Fibroblast of gingiva (primary cell): Measurements from ENCODE around the gene RBM20.

Source experiments
- DNase-seq: peaks from one replicate; pipeline ENCODE4 v3.0.0-alpha.2; 2011; ENCODE audit warnings: low read depth

Gene RBM20

DNA sequence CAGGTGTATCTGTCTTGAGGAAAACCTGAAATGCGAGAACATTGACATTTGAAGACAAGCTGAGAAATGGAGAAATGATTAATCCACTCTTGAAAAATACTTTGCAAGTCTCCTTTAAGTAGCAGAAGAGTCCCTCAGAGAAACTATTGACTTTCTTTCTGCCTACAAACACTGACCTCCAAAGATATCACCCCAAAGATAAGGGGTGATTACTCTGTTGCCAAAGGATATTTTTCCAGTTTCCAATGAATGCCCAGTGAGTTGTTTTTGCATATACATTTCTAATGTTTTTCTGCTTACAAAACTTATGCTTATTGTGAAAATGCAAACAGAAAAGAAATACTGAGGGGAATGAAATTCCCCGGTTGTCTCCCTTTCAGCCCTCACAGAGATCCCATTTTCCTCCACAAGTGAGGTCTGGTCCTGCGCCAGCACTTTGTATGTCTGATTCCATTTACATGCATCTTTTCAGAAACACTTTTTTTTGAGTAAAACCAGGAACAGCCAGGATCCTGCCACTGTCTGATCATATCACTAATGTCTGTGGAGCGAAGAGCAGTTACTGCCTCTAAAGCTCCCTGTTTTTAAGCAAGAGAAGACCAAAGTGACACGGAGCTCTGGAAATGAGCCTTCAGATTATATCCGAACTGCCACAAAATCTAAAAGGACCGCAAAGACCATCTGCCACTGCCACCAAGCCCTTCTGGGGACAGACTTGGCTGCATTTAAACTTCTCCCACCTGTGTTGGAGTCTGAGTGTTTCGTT lies 144.7 kb downstream of the RBM20 start:
- no peak for DNase-seq

DNA sequence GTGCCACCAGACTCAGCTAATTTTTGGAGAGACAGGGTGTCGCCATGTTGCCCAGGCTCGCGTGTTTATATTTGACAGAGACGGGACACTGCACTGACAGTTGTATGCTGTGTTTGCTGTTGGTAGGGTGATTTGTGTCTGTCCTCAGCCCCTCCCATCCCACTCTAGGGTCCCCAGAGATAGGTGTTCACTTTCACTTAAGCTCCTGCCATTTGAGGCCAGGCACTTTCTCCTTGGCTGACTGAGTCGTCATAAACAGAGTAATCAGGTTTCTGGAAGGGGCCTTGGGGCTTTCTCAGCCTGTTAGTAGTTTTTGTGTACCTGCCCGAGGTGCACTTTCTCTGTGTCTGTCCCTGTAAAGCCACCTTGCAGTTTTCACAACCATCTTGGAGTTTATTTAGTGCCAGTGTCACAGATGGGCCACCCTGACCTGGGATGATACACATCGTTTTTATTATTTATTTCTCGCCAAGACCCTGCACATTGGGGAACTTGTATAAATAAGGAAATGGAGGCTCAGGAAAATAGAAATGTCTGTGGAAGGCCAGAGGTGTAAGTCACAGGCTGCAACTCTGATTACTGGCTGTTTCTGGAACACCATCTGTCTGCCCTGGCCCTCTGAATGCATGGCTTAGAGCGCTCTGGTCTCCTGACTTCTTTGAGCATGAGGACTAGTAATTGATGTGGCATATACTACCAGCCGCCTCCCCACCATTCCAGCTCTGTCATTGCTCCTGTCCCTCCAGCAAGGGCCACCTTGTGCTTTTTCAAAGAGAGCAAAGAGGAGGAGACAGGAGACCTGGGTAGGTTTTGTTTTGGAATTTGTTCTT lies 145.7 kb downstream of the RBM20 start:
- no peak for DNase-seq

DNA sequence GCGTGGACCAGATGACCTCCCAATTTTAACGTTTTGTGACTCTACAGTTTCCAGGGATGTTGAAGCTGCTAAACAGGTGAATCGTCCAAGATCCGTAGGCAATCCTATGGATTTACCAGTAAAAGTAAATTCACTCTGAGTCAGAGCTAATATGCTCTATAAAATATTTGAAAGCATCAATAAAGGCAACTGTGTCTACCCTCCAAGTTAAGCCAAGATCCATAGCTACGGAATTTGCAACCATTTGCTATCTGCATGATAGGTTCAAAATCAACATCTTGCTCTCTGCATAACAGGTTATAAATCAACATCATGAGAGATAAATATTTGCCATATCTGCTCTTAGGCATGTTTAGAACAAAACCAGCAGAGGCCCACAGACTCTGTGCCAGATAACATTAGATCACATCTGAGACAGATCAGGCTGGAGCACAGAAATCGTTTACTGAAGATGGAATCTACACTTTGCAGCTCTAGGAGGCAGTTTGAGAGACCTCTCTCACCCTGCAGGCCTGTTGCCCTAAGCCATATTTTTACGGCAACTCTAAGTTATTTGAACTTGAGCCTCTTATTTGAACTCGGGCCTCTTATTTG lies 146.9 kb downstream of the RBM20 start:
- no peak for DNase-seq

DNA sequence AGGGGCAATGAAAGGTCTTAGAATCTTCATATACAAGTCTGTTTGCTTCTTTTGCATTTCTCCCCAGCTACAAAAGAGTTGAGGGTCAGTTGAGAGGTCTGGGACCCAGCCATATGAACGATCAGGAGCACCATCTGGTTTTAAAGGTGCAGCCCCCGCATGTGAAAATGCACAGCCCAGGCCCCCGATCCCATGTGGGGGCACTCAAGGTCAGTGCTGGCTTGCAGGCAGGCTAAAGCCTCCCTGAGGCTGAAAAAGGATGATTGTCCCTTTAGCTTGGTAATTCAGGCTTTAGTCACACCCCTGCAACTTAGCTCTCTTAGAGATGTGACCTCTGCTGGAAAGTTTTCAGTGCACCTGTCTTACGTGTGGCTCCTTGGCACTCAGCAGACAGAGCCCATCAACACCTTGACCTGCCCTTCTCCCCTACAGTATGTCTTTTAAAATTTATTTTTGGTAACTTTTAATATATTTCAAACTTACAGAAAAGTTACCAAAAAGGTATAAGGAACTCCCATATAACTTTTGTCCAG lies 147.5 kb downstream of the RBM20 start:
- DNase-seq, result no peak

DNA sequence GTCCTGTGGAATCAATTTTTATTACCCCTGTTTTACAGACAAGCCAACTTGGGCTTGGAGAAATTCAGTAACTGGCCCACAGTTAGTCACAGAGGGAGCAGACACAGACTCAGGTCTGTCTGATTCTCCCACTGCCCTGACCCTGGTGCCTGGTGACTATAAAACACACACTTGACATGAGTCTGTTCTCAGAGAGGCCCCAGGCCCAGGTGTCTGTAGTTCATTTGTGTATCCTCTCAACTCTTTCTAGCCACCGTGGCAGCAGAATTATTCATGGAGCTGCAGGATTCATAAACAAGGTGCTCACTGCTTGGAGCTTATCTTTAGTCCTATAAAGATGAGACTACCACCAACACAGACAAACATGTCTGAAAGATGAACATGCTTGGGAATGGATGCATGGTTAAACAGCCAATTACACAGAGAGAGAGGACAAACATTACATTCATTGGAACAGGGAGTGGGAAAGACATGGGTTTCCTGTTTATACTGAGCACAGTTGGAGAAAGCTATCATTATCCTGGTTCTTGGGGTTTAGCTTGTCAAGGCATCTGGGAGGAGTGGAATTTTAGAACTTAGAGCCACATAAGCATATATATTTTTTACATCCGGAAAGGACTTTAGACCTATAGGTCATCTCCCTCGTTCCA lies 148.5 kb downstream of the RBM20 start:
- DNase-seq, result no peak

DNA sequence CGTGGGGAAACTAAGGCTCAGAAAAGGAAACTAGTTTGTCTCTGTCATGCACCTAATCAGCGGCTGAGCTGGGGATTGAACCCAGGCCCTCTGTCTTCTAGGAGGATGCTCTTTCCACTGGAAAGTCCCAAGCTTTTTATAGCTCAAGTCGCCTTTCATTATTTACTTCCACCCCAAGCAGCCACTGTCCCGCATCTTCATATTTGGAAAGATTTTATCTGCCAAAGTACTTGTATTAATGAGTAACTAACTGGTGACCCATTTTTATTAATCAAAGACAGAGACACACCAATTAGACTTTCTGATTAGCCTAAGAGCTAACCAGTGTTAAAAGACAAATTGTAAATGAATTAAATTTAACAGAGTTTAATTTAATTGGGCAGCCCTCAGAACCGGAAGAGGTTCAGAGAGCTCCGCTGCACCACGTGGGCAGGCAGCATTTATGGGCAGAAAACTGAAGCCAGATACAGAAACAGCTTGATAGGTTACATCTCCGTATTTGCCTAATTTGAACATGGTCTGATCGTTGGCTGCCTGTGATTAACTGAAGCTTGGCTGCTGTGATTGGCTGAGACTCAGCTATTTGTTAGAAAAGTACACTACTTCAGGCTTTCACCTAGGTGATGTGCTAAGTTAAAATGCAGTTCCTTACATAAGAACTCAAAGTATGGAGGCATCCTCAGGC lies 149.1 kb downstream of the RBM20 start:
- DNase-seq, result no peak

DNA sequence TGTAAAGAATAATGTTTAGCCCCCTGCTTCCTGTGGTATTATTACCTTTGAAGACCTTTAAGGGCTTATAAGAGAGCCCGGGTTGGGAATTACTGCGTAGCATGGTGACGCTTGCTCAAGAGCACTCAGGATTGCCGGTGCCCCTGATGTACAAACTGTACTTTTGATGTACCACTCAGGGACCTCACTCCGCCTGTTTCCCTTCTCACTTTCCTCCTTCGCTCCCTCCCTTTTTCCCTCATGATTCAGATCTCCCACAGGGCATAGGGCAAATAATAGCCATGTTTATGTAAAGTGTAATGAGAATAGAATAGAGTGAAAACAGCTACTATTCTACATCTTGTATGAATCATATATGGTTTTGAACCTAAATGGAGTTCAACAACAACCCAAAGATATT lies 149.8 kb downstream of the RBM20 start:
- no peak for DNase-seq

DNA sequence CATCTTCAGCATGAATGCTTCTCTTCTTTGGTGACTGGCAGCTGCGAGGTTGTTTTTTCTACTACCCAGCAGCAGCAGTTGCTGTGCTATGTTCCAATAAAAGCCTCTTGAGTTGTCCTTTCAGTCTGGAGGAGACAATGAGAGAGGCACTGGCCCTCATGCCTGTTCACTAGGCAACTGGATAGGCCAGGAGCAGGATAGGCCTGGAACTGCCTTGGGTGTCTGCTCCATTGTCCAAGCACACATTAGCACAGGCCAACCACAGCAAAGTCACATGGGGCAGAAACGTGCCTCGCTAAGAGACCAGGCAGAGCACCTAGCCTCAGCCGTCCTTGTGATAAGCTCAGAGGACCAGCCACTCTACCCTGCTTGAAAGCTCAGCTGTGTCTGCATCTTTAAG lies 150.7 kb downstream of the RBM20 start:
- DNase-seq, result no peak

DNA sequence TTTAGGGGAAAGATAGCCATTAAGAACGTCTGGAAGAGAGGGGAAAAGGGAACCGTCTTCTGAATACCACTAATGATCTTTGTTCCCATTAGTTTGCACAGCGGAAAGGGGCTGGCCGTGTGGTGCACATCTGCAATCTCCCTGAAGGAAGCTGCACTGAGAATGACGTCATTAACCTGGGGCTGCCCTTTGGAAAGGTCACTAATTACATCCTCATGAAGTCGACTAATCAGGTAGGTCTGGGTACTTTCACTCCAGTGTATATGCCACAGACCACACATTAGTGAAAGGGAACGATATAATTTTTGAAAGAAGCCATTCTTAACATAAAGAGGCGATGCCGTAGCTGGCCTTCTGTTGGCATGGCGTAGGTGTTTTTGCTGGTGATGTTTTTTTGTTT lies 153.3 kb downstream of the RBM20 start:
- no peak for DNase-seq

DNA sequence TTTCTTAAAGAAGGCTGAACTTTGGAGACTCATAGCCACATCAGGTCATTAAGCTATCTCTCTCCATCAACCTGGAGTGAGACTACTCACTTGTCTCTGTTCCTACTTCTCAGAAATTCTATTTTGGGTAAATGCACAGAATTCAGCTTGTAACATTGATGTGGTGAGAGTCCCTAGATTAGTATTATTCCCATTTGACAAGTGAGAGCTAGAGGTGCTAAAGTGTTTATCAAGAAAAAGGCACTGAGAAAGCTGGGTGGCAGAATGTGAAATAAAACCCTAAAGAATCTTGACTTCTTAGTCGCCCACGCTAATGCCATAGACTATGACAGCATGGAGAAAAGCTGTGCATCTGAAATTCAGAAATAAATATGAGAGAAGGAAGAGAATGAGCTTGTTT lies 154.2 kb downstream of the RBM20 start:
- no peak for DNase-seq

DNA sequence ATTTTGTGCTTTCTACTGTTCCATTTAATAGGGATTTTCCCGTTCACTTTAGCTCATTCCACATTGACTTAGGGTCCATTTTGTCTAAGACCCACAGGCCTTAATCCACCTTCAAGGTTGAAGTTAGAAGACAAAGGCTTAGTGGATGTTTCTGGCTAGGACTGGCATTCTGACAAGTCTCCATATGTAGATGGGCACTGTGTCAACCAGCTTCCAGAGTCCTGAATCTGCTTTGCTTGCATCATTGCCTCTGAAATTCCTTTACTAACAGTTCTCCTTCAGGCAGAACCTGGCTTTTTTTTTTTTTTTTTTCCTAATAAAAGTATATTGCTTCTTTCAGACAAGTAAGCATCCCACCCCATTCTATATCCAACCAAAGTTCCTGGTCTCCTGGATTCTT lies 158.0 kb downstream of the RBM20 start:
- peak; percentile 76 for DNase-seq

DNA sequence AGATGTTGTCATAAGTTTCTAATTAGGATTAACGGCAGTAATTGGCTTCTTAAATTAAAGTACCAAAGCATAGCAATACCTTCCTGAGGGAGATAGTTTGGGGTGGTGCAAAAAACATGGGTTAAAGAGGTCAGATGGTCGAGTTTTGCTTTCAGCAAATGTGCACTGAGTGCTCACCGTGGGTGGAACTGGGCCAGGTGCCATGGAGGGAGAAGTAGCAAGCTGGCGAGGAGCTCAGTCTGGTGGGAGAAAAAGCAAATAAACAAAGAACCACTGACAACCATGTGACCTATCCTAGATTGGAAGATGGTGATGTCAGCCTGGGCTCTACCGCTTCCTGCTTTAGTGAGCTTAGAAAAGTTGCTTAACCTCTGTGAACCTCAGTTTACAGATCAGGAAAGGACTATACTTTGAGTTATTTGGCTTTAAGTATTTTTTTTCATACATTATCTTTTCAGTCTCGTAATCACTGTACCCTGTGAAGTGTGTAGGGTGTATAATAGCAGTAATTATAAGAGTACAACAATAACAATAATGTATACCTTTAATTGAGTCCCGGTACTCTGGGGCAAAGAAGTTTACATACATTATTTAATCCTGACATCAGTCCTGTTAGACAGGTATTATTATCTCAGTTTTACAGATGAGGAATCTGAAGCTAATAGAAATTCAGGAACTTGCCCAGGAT lies 158.6 kb downstream of the RBM20 start:
- DNase-seq, result peak; percentile 69

DNA sequence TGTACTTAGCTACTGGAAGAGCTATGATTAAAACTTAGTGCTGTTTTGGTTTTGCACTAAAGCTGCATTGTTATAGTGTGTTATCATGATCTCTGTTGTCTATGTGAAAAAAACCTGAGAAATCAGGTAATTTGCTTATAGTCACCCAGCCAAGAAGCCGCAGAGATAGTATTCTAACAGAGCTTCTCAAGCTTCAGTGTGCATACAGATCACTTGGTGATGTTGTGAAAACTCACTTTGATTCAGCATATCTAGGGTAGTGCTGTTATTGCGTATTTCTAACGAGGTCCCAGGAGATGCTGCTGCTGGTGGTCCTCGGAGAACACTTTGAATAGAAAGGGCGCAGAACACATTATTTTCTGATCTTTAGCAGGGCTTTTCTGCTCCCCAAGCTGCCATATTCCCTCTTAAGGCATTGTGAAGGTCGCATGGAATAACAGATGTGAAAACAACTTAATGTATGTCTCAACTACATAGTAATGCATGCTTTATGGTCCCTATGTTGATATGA lies 159.2 kb downstream of the RBM20 start:
- DNase-seq, result no peak

DNA sequence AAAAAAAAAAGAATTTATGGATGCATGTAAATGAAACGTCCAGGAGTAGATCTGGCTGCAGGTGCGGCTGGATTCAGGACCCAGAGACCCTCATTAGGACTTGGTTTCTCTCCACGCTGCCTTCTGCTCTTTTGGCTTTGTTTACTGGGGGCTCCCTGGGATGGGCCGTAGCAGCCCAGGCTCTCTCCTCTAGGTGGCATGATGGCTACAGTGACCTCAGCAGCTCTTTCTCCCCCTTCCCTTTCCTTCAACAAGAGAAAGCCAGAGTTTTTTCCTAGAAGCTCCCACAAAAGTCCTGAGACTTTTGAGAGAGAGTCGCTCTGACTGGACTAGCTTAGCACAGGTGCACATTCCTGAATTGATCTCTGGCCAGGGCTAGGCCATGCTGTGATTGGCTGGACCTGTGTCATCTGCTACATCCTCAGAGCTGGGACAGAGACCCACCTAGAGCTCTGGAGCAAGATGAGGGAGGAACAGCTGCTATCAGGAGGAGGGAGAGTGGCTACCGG lies 159.7 kb downstream of the RBM20 start:
- DNase-seq, result peak; percentile 53

DNA sequence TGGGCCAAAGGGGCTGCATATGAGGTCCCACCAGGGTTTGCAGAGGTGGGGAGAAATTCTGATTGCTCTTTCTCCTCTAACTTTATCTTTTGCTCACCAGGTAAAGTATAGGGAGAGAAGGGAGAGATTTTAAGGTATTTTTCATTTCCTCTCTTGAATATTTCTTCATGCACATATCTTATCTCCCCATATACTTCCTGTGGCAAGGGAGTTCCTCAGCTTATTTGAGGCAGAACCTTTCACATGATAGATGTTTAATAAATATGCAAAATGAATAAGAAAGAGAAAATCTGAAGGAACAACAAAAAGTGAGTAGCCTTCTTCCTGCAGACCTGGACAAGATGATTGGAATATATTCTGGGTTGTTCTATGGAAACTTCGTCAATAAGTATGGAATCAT lies 160.2 kb downstream of the RBM20 start:
- DNase-seq, result no peak

DNA sequence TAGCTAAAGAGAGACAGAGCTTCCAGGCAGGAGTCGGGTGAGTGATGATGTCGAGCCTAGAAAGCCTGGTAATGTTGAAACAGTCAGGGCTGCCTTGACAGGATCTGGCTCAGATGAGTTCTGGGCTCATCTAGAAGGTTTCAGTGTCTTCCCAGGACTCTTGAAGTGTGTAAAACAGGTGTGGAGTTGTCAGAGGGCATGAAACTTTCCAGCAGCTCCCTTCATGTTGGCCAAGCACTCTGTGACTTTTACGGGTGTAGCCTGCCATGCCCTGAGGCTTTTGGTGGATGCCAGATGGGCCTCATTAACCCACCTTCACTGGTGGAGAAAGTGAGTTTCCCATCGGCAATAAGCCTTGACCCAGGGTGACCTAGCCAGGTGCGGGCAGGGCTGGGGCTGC lies 161.2 kb downstream of the RBM20 start:
- no peak for DNase-seq

DNA sequence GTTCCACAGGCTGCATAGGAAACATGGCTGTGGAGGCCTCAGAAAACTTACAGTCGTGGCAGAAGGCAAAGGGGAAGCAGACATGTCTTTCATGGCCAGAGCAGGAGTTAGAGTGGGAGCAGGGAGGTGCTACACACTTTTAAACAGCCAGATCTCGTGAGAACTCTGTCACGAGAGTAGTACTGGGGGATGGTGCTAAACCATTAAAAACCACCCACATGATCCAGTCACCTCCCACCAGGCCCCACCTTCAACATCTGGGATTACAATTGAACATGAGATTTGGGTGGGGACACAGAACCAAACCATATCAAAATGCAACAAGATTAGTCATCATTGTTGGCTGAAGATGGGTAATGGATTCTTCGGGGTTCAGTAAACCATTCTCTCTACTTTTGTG lies 162.2 kb downstream of the RBM20 start:
- DNase-seq, result no peak

DNA sequence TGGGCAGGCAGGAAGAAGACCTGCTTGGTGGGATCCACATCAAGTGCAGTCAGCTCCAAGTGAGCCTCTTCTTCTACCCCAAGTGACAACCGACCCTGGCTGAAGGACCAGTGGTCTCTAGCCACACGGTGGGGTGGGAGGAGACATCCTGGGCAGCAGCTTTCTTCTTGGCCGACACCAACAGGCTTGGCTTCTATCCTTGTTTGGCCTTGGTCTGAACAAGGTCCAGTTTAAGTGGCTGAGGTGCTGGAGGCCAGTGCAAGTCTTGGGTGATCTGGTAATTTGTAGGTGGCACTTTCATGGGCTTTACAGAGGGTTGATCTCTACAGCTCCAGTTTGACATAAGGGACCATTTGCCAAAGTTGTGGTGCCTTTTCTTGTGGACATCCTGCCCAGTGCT lies 164.0 kb downstream of the RBM20 start:
- DNase-seq, result no peak

DNA sequence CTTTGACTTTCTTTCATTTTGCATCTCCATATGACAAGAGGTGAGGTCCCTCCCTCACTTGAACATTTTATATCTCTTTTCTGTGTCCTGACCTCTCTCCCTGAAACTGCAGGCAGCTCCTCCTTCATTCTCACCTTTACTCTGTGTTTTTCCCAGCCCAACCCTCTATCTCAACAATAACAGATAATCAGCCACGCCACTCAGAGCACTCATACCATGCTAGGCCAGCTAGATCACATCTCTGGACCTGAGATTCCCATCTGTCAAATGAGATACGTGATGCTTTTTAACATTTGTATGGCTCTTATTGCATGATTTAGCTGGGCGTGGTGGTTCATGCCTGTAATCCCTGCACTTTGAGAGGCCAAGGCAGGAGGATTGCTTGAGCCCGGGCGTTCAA lies 164.5 kb downstream of the RBM20 start:
- DNase-seq, result no peak

DNA sequence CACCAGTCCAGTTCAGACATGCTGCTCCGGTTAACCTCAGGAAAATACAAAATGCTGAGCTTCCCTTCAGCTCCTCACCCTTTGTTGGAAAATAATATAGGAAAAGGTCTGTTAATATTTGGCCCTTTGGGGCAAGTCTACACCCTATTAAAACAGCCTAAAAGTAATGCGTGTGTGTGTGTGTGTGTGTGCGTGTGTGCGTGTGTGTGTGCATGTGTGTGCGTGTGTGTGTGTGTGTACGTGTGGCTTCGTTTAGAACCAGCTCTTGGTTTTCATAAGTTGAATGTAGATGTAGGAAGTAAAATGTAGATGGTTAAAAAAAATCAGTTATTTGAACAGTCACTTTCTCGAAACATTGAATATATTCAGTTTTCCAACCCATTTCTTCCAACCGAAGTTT lies 166.5 kb downstream of the RBM20 start:
- DNase-seq, result no peak
